GM10847 (cell line): Measurements from ENCODE around the gene EFEMP2.

Experiments
- POLR2A ChIP-seq: IDR thresholded peaks from 2 replicates; pipeline ENCODE4 v1.6.1; 2011; ENCODE audit not compliant: insufficient read length; ENCODE audit errors: extremely low read depth

EFEMP2 gene

DNA sequence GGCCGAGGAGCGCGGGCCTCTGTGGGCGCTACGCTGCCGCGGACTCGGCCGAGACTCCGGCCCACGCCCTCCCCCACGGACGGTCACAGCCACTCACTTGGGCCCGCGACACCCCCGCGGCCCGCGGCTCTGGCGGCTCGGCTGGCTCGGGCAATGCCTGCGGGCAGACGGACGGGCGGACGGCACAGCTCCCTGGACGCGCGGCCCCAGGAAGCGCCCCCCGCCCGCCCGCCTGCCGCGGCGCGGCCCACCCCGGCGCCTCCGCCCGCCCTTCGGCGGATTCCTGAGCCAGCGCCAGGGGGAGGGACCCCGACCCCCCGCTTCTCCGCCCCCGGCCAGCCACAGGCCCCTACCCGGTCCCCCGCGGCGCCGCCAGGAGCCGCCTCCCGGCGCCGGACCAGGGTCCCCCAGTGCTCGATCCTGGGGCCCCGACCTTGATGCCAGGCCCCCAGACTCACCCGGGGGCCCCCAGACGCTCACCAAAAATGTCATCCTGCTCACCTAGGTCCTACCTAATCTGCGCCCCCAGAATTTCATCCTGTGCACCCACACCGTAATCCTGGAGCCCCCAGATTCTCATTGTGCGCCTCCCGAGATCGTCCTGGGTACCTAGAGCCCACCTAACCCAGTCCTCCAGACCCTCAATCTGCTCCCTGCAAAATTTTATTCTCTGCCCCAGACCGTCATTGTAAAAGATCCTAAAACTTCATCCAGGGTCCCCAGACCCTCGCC, at the start of gene EFEMP2:
EFEMP2 (minus strand) TSS at position 215 of the 732 bp plus-strand sequence. CDS start 446 bp downstream, outside the sequence.
- TF ChIP-seq POLR2A: no peak

DNA sequence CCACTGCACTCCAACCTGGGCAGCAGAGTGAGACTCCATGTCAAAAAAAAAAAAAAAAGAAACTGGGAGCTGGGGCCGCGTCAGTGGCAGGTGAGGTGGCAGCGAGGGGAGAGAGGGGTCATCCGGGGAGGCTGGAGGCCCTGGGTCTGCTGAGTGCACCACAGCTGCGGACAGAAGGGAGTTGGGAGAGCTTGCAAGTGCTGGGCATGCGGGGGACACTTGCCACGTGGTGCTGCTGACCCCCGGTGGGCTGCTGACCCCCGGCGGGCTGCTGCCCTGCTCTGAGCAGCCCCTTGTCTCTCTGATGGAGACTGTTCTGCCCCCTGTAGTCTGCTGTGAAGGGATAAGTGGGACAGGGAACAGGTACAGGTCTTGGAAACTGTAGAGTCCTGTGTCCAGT, 49.3 kb upstream of the EFEMP2 start:
- no peak for TF ChIP-seq POLR2A

DNA sequence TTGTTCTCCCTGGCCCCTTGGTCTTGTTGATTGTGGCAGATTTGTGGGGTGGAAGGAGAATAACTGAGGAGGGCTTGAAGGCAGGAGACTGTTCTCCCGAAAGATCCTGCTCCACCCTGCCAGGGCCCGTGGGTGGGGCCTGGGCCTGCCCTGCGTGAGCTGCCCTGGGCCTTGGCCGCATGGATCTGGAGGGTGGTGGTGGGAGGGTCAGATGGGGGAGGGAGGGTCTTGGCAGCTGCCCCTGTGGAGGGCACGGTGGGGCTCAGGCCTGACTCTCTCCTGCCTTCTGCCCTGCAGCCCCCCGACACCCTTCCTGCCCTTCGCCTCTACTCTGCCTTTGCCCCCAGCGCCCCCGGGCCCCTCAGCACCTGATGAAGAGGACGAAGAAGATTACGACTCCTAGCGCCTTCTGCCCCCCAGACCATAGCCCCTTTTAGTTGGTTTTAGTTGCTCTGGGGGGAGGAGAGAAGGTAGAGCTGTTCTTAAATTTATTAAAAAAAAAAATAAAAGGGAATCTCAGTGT, 48.5 kb upstream of the EFEMP2 start:
- no peak for TF ChIP-seq POLR2A

DNA sequence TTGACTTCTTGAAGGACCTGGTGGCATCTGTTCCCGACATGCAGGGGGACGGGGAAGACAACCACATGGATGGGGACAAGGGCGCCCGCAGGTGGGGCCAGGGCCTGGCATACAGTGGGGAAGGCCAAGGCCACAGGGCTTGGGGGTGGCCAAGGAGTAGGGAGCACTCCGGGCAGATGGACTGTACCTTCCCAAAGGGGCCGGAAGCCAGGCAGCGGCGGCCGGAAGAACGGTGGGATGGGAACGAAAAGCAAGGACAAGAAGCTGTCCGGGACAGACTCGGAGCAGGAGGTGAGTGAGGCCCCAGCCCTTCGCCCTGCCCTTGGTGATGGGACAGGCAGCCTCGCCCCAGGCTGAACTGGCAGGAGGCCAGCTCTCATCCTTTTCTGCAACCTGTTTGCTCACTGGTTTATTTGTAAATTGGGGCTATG, 47.8 kb upstream of the EFEMP2 start:
- no peak for TF ChIP-seq POLR2A

DNA sequence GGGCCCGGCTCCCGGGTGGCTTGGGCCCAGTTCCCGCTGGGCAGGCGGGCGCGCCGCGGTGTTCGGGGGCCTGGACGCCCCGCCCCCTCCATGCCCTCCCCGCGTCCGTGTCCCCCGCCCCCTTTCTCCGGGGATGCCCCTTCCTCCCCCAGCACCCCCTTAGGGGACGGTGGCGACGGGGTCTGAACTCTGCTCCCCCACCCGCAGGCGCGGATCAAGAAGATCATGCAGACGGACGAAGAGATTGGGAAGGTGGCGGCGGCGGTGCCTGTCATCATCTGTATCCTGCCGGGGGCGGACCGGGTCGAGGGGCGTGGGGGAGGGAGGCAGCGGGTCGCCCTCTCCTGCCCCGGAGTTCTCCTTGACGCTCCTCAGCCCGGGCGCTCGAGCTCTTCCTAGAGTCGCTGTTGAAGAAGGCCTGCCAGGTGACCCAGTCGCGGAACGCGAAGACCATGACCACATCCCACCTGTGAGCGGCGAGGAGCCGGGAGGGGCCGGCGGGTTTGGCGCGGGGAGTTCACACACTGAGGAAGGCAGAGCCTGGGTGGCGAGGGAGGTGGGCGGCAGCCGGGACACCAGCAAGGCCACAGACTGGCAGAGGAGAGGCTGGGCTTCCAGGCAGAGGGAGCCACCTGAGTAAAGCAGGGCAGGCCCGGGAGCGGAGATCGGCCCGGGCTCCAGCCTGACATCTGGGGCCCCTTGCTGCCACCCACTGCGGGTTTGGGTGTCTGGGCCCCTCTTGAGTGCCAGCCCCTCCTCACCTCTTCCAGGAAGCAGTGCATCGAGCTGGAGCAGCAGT, 47.2 kb upstream of the EFEMP2 start:
- TF ChIP-seq POLR2A: no peak

DNA sequence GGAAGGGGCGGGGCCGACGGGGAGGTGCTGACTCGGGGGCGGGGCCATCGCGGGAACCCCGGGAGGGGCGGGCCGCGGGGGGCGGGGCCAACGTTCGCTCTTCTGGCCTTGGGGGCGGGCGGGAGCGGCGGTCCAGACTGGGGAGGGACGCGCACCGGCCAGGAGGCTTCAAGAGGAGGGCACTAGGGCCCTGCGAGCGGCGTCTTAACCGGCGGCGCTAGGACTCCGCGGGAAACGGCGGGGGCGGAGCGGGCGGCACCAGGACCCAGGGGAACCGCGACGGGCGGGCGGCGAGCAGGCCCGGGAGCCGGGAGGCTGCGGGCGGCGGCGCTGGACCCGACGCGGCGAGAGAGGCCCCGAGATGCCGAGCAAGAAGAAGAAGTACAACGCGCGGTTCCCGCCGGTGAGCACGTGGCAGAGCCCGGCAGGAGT, 46.6 kb upstream of the EFEMP2 start, which contains the start of gene DRAP1:
DRAP1 (plus strand) TSS at position 286 of the 432 bp plus-strand sequence; CDS start at position 362, 76 bp downstream.
- TF ChIP-seq POLR2A: peak; percentile 31

DNA sequence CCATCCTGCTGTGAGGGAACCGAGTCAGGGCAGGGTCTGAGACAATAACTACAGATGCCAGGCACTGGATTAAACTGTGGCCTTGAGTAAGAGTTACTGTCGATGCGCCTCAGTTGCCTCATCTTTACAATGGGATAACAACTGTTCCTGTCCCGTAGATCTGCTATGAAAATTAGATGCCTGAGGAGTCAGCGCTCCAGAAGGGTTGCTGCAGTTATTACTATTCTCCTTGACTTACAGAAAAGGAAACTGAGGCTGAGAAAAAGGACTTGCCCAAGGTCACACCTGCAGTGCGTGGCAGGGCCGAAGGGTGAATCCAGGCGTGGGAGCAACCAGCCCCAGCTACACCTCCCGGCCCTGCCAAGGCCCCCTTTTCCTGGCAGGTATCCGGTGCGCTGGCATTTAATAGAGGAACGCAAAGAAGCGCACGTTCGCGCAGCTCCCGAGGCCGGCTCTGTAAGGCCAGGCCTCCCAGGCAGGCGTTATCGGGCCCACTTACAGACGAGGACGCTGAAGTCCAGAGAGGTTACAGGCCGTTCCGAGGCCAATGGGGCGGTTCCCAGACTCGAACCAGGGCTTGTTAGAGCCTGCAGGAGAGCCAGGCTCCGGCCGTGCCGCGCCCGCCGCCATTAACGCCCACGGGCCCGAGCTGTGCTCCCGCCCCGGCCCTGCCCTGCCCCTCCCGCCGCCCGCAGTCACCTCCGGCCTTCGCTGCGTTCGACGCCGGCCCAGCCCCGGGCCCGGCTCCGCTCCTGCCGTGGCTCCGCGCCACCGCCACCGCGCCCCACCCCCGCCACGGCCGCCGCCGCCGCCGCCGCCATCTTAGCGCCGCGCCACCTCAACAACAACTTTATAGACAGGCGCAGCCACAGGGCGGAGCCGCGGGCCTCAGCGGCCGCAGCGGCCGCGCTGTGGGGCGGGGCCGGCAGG, 45.9 kb upstream of the EFEMP2 start, which contains the start of gene C11orf68:
C11orf68 (minus strand) TSS at position 852 of the 930 bp plus-strand sequence; CDS start at position 821, 31 bp downstream.
- TF ChIP-seq POLR2A: peak; percentile 65

DNA sequence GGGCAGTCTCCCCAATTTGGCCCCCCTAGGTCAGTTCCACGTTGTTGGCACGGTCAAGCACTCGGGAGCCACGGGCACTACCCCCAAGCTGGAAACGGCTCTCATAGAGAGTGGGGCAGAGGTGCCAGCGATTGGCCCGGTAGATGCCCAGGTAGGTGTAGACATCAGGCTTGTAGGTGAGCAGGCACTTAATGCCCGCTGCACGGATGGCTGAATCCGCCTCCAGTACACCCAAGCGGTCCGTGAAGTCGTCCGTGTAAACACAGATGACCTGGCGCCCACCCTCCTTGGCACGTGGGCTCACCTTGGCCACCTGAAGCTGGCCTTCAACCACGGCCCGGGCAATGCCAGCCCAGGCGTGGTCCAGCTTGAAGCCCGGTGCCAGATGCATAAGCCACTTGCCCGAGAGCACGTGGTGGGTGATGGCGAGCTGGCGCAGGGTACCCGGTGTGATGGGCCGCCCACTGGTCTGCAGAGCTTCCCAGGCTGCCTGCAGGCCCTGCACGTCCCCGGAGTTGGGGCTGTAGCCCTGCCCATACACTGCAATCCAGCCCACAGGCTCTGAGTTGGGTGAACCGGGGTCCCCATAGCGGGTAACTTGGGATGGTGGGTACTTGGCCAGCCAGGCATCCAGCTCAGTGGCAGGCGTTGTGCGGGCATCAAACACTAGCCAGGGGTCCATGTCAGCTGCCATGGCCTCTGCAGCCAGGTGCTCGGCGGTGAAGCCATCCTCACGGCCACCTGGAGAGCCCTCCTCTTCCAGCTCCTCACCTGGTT, 45.0 kb upstream of the EFEMP2 start:
- TF ChIP-seq POLR2A: no peak

DNA sequence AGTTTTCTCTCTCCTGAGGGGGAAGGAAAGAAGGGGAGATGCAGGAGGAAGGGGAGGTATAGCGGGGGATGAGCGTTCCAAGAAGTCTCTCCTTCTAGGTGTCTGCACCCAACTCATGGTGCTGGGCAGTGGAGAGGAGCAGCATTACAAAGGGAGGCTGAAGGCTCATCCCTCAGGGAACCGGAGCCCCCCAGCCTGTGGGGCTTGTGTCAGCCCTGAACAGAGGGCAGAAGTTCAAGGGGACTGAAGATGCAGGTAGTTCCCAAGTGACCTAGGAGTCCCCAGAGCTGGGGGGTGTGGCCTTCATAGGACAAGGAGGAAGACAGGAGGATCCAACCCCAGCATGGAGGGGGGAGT, 44.5 kb upstream of the EFEMP2 start:
- no peak for TF ChIP-seq POLR2A

DNA sequence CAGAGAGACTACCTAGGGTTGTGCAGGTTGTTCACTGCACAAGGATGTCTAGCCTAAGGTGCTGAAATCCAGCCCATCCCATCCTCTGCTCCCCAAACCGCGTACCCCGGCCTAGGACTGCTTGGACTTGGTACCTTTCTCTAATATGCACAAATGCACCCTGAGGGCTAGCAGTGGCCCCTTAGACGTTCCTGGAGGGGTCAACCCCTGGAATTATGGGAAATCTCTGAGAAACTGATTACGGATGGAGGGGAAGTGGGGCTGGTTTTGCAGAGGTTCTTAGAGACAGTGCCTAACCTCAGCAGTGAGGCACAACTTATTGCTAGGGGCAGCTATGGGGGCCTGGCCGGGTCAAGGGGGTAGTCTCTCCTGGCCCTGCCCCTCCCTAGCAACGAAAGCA, 43.8 kb upstream of the EFEMP2 start:
- no peak for TF ChIP-seq POLR2A

DNA sequence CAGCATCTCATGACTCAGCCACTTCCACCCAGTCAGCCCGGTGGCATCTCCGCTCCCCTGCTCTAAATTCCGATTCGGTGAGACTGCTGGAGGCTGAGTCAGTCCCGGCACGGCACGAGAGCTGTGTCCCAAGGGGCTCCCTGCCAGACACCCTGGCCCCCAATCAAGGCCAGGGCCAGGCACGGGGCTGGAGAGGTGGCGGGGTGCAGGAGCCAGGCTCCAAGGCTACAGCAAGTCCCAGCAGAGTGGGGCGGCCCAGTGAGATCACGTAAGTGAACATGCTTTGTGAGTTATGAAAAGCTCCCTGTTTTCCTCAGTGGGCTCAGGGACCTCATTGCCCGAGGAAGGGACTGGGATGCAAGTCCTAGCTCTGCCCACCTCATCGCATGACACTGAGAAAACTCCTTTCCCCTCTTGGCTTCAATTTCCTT, 43.2 kb upstream of the EFEMP2 start:
- no peak for TF ChIP-seq POLR2A

DNA sequence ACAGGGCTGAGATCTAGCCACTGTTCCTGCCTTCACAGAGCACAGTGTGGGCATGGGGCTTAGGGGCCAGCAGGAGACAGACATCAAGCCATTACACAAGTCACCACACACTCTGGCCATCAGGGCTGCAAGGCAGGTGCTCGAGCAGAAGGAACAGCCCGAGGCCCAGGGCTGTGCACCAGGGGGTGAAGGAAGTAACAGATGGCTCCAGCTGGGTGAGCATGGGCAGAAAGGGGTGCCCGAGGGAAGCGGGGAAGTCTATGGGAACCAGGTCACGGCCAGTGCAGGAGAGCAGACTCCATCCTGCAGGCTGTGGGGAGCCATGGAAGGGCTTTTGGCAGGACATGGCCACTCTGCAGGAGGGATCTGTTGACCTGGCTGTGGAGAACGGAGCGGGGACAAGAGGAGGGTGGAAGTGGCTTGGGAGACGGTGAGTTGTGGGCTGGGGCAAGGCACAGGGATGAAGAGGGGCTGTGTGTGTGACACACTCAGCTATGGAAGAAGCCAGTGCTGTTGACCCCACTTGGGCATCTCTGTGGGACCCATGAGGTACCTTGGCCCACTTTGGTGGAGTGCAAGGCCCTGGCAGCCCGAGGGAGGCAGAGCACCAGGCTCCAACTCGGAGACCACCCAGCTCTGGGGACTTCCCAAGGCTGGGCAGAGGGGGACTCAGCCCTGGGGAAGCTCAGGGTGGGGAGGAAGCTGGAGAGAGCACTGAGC, 42.7 kb upstream of the EFEMP2 start:
- TF ChIP-seq POLR2A: no peak

DNA sequence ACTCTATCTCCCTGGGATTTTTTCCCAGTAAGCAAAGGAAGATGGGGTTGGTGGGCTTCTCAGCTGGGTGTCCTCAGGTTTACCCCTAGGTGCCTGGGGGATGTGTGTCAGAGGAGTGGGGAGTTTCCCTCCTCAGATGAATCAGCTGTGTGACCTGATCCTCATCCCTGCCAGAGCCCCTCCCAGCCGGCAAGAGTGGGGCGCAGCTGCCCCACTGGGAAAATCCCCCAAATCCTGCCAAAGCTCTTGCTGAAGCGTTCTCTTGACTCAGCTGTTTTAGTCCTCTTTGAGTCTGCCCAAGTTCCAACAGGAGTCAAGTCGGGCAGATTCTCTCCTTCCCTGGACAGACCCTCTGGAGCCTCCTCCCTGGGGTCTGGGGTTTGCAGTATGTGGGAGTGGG, 40.2 kb upstream of the EFEMP2 start:
- no peak for TF ChIP-seq POLR2A
